H1 (cell line): Measurements from ENCODE around the gene MYCBP2. TPM values are rescaled to one million over a fixed set of nuclear protein-coding genes. Genes with fewer than 3 reads are reported as not detected.

ENCODE experiments used
- E2F6 ChIP-seq: IDR thresholded peaks from 2 replicates; pipeline ENCODE4 v1.6.1; 2012; ENCODE audit warnings: inconsistent platforms
- EP300 ChIP-seq, 2 experiments: IDR thresholded peaks; 1 replicate in 1 of 2; 2 replicates in 1 of 2; pipeline ENCODE4 v1.6.1; 2011 to 2012; ENCODE audit warnings: low read depth in 2 of 2, low read length in 2 of 2, mild to moderate bottlenecking in 2 of 2, borderline replicate concordance in 1 of 2, inconsistent platforms in 1 of 2, moderate library complexity in 1 of 2
- polyA plus RNA-seq, 7 experiments: library from polyadenylated mRNA; depleted of rRNA in 3 of 7; stranded (reverse) in 5 of 7; unstranded in 2 of 7; fragments of >200 nt in 5 of 7; fragments of 200-250 nt in 2 of 7; gene quantifications; 1 replicate in 5 of 7; 2 replicates in 1 of 7; 4 replicates in 1 of 7; pipeline versions ENCODE4 v1.2.1 to v1.2.3, GENCODE V29; 2011 to 2013; ENCODE audit warnings: missing spikeins in 2 of 7, mixed read lengths in 2 of 7
- total RNA-seq: library from RNA; stranded (reverse); fragmentation: NEBNext Ultra II Directional; extraction: Animal tissue kit (Norgen Biotek cat#: 25700); gene quantifications from 2 replicates; pipeline ENCODE4 v1.2.1, GENCODE V29; 2021

The MYCBP2 gene
- total and polyA plus RNA-seq, 2 of the 8 experiments (the other 6 are each of a cell fraction or from before 2014, with no cell fraction given): 19.0 to 52.1 TPM

GRCh38 chr13:77176350-77176749 is 150.5 kb downstream of the MYCBP2 start (continued):
- no peak for TF ChIP-seq E2F6
- no peak for TF ChIP-seq EP300 (IDR thresholded peaks at IDR 0.05; ENCODE audit: borderline replicate concordance in 1 of 2, low read depth in 2 of 2, low read length in 2 of 2)
- TF ChIP-seq, all 59 proteins: peak for 0
